ENCODE measurements around the gene KCTD2.
"Not testable (repeated sequence)": the region's sequence is repeated elsewhere in the genome, so short reads cannot be mapped to it uniquely, and the experiment has no call there.

The KCTD2 gene, protein sequence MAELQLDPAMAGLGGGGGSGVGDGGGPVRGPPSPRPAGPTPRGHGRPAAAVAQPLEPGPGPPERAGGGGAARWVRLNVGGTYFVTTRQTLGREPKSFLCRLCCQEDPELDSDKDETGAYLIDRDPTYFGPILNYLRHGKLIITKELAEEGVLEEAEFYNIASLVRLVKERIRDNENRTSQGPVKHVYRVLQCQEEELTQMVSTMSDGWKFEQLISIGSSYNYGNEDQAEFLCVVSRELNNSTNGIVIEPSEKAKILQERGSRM

DNA sequence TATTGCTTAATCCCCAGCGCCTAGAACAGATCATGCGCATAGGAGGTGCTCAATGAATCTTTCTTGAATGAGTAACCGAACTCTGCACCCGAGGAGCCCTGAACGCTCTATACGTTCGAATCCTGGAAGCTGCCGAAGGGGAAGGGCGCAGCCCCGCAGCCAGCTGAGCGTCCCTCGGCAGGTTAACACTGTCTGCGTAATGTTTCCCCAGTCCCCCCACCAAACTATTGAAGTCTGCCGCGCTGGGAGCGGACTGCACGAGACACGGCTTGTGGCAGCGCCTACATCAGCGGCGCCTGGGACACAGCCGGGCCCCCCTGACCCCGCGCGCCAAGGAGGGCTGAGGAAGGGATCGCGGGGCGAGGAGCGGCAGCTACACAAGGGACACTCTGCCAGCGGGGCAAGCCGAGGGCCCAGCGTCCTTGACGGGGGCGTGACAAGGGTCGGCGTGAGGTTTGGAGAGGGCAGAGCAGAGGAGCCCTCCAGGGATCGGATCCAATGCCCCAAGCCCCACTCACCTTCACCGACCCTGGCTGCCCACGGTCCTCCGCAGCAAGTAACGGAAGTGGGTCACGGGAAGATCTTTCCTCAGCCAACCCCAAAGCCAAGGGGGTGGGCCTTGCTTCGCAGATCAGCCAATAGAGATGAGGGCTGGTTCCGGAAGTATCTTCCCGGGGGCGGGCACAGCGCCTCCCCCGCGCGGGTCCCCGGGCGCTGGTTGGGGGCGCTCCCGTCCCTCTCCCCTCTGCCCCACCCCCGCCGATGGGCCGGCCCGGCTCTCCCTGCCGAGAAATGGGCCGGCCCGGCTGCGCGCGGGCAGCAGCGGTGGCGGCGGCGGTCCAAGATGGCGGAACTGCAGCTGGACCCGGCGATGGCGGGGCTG lies at the start of gene KCTD2, which contains the start of gene ATP5PD:
Gene KCTD2 (plus strand): TSS at position 819 of the 883 bp plus-strand sequence. CDS start 26 bp downstream, at position 845.
Gene ATP5PD (minus strand): TSS at position 563 of the 883 bp plus-strand sequence. CDS start 4,319 bp downstream, outside the sequence.
- Mint-ChIP-seq H3K27ac (peak within 1 kb of the TSS; percentile 95), H3K9me3 (no peaks in the 10 kb centered on the region), H3K27me3 (no peaks in the 10 kb centered on the region), H3K4me3 (peak within 1 kb of the TSS; percentile 99), H3K36me3 (peaks cover 8% of the 10 kb centered on the region), H3K4me1 (peaks cover 32% of the 10 kb centered on the region)
- ATAC-seq: peak; percentile 99

DNA sequence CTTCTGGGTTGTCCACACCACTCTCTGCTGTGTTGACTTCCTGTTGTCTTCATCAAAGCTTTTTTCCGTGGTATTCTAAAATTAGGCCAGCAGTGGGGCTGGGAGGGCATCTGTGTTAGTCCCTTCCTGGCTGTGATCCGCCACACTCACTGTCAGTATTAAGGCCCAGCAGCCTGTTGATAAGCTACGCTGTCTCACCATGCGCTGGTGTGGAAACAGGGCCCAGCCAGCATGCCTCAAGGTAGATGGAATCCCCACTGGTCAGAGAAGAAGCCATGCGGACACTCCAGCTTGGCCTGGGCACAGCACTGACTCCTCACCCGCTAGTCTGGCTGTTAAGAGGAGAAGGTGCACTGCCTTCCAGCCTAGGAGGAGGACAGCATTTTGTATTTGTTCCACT lies 48.2 kb upstream of the KCTD2 start:
- H3K27ac Mint-ChIP-seq: no peak overlapping the region

DNA sequence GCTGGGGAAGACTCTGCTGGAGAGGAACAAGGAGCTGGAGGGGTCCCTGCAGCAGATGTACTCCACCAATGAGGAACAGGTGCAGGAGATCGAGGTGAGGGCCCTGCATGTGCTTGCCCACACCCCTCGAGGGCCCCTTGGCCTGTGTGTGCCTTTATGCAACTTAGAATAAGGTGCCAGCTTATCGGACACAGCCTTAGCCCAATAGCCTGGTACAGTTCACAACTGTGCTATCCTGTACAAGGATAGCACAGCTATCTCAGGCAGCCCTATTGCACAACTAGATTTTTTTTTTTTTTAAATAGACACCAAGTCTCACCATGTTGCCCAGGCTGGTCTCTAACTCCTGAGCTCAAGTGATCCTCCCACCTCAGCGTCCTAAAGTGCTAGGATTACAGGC lies 47.5 kb upstream of the KCTD2 start:
- ATAC-seq: no peak
- Mint-ChIP-seq H3K27ac (no peak overlapping the region), H3K27me3 (peaks cover 29% of the 10 kb centered on the region), H3K4me1 (peaks cover 9% of the 10 kb centered on the region), H3K9me3 (no peaks in the 10 kb centered on the region), H3K4me3 (no peak overlapping the region), H3K36me3 (no peaks in the 10 kb centered on the region)

More for the DNA sequence above, 48.2 kb upstream of the KCTD2 start:
- no peak overlapping the region for H3K4me3 Mint-ChIP-seq
- peaks cover 23% of the 10 kb centered on the region for H3K27me3 Mint-ChIP-seq
- peaks cover 9% of the 10 kb centered on the region for H3K4me1 Mint-ChIP-seq
- H3K9me3 Mint-ChIP-seq: no peaks in the 10 kb centered on the region
- ATAC-seq: no peak
- no peaks in the 10 kb centered on the region for H3K36me3 Mint-ChIP-seq

DNA sequence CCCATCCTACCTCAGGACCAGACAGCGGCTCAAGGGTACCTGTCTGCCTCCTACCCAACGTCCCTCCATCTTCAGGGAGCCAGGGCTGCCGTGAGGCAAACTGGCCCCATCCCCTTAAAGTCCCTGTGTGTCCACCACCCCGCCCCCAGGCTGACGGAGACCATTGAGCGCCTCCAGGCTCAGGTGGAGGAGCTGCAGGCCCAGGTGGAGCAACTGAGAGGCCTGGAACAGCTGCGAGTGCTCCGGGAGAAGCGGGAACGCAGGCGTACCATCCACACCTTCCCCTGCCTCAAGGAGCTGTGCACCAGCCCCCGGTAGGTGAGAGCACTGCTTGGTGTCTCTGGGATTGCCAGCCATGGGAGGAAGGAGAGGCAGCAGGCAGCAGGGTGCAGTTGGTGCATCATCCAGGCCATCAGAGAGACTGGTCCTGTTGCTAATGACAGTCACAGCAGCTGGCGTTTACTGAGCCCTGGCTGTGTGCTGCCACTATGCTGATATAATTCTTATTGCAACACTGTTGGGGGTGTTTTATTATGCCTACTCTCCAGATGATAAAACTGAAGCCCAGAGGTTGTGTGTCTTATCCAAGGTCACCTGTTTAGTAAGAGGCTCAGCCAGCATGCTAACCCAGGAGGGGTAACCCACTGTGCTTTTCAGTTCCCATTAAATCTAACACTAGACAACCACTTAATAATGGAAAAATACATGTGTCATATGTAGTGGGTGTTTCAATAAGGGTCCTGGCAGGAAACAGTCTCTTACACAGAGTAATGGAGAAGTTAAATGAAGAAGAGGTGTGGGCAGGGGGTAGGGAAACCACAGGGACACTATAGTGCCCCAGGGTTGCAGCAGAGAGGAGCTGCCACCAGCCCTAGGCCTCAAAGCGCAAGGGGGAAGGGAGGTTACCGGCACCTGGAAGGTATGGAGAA lies 44.8 kb upstream of the KCTD2 start:
- peaks cover 9% of the 10 kb centered on the region for H3K4me1 Mint-ChIP-seq
- H3K4me3 Mint-ChIP-seq: no peak overlapping the region
- no peaks in the 10 kb centered on the region for H3K36me3 Mint-ChIP-seq
- no peaks in the 10 kb centered on the region for H3K9me3 Mint-ChIP-seq
- H3K27ac Mint-ChIP-seq: peak overlapping the region; percentile 58
- peak; percentile 81 for ATAC-seq
- peaks cover 44% of the 10 kb centered on the region for H3K27me3 Mint-ChIP-seq

DNA sequence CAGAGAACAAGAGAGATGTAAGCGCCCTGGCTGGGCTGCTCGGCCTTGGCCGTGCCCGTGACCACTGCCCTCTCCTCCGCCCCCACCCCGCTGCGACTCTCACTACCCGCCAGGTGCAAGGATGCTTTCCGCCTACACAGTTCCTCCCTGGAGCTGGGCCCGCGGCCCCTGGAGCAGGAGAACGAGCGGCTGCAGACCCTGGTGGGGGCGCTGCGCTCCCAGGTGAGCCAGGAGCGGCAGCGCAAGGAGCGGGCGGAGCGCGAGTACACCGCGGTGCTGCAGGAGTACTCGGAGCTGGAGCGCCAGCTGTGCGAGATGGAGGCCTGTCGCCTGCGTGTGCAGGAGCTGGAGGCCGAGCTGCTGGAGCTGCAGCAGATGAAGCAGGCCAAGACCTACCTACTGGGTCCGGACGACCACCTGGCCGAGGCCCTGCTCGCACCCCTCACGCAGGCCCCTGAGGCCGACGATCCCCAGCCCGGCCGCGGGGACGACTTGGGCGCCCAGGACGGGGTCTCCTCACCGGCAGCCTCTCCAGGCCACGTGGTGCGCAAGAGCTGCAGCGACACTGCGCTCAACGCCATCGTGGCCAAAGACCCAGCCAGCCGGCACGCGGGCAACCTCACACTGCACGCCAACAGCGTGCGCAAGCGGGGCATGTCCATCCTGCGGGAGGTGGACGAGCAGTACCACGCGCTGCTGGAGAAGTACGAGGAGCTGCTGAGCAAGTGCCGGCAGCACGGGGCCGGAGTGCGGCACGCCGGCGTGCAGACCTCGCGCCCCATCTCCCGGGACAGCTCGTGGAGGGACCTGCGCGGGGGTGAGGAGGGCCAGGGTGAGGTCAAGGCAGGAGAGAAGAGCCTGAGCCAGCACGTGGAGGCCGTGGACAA lies 43.7 kb upstream of the KCTD2 start:
- H3K27ac Mint-ChIP-seq: peak overlapping the region; percentile 58
- no peaks in the 10 kb centered on the region for H3K9me3 Mint-ChIP-seq
- H3K4me1 Mint-ChIP-seq: peaks cover 9% of the 10 kb centered on the region
- peaks cover 44% of the 10 kb centered on the region for H3K27me3 Mint-ChIP-seq
- no peak overlapping the region for H3K4me3 Mint-ChIP-seq
- ATAC-seq: no peak
- no peaks in the 10 kb centered on the region for H3K36me3 Mint-ChIP-seq

DNA sequence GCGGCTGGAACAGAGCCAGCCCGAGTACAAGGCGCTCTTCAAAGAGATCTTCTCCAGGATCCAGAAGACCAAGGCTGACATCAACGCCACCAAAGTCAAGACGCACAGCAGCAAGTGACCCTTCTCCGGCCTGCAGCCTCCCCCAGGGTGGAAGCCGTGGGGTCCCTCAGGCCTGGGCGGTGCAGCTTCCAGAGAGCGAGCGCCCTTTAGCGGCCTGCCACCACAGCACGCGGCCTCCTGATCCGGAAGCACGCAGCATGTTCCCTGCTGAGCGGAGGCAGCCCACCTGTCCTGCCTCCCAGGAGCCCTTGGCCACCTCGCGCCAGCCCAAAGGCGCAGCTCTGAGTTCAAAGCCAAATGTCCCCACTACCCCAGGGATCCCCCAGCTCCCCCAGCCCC lies 43.1 kb upstream of the KCTD2 start:
- no peak for ATAC-seq
- Mint-ChIP-seq H3K27me3 (peaks cover 44% of the 10 kb centered on the region), H3K4me3 (no peak overlapping the region), H3K27ac (no peak overlapping the region), H3K4me1 (peaks cover 9% of the 10 kb centered on the region), H3K9me3 (no peaks in the 10 kb centered on the region), H3K36me3 (no peaks in the 10 kb centered on the region)

DNA sequence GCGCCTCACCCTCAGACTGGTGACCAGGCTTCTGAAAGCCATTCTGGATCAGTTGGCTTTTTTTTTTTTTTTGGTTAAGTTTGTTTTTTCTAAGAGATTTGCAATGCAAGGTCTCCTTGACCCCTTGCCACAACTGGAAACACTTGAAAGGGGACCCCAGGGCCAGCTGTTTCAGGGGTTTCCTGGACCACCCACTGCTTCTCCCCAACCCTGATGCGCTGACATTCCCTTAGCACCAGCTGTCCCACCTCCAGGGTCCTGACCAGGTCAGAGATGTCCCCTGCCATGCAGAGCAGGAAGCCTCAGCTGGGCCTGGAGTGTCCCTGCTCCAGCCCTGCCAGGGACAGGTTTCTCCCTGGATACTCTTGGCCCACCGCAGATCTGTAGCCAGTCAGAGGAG lies 42.7 kb upstream of the KCTD2 start:
- Mint-ChIP-seq H3K4me1 (peaks cover 9% of the 10 kb centered on the region), H3K36me3 (no peaks in the 10 kb centered on the region), H3K4me3 (no peak overlapping the region), H3K9me3 (no peaks in the 10 kb centered on the region), H3K27ac (no peak overlapping the region), H3K27me3 (peaks cover 44% of the 10 kb centered on the region)
- ATAC-seq: no peak

DNA sequence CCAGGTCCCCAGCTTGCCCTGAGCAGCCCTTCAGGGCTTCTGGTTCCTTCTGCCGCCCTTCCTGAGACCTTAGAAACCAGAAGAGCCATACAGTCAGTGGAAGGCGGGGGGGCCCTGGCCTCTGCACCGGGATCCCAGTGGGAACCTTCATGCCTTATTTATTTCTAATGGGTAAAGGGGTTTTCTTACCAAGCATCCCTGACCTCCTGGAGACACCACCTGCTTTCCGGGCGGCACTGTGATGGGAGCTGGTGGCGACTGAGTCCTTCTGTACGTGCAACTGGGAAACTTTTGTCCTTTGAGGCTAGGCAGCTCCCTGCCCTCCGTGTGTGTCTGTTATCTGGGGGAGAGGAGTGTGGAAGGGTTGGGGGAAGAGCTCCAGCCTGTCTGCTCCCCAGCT lies 41.7 kb upstream of the KCTD2 start:
- Mint-ChIP-seq H3K4me1 (peaks cover 9% of the 10 kb centered on the region), H3K27me3 (peaks cover 44% of the 10 kb centered on the region), H3K9me3 (no peaks in the 10 kb centered on the region), H3K27ac (no peak overlapping the region), H3K4me3 (no peak overlapping the region), H3K36me3 (no peaks in the 10 kb centered on the region)
- no peak for ATAC-seq

DNA sequence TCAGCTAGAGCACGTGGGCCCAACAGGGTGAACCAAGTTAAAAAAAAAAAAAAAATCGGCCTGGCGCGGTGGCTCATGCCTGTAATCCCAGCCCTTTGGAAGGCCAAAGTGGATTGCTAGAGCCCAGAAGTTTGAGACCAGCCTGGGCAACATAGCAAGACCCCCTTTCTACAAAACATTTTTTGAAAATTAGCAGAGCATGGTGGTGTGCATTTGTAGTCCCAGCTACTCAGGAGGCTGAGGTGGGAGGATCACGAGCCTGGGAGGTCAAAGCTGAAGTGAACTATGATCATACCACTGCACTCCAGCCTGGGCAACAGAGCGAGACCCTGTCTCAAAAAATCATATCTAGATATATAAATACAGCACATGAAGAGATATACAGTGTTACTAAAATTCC lies 40.9 kb upstream of the KCTD2 start:
- H3K36me3 Mint-ChIP-seq, ATAC-seq, H3K27ac Mint-ChIP-seq, H3K4me1 Mint-ChIP-seq, H3K9me3 Mint-ChIP-seq, H3K4me3 Mint-ChIP-seq: not testable (repeated sequence)
- peaks cover 39% of the 10 kb centered on the region for H3K27me3 Mint-ChIP-seq

DNA sequence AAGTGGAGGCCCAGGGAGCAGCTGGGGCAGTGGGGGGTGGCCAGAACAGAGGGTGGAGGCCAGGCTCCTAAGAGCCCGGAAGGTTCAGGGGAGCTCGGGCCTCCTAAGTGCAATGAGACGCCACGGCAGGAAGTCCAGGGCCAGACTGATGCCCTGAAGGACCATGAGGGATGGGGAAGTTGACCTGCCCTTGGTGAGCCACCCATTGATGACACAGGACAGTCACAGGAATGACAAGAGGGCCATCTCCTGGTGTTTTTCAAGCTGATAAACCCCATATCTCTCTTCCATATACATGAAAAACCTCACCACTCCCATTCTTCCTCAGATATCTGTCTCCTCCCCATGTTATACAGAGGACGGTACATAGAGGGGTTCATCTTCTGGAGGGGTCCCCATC lies 40.4 kb upstream of the KCTD2 start:
- H3K9me3 Mint-ChIP-seq: no peaks in the 10 kb centered on the region
- H3K27ac Mint-ChIP-seq: no peak overlapping the region
- peaks cover 9% of the 10 kb centered on the region for H3K4me1 Mint-ChIP-seq
- ATAC-seq: no peak
- H3K36me3 Mint-ChIP-seq: no peaks in the 10 kb centered on the region
- H3K4me3 Mint-ChIP-seq: no peak overlapping the region
- peaks cover 36% of the 10 kb centered on the region for H3K27me3 Mint-ChIP-seq

DNA sequence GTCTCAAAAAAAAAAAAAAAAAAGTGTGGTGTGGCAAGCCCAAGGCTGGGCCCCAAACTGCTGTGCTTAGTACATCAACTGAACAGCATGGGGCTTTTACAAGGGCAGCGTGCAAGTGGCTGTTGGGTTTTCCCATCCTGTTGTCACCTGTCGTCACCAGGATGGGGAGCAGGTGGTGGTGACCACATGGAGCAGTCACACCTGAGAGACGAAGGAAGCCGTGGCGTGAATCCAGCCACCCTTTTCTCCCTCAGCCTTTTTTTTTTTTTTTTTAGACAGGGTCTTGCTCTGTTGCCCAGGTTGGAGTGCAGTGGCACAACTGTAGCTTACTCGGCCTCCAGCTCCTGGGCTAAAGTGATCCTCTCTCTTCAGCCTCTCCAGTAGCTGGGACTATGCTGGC lies 38.7 kb upstream of the KCTD2 start:
- peaks cover 21% of the 10 kb centered on the region for H3K27me3 Mint-ChIP-seq
- peaks cover 11% of the 10 kb centered on the region for H3K4me1 Mint-ChIP-seq
- no peaks in the 10 kb centered on the region for H3K9me3 Mint-ChIP-seq
- no peak overlapping the region for H3K4me3 Mint-ChIP-seq
- H3K36me3 Mint-ChIP-seq: no peaks in the 10 kb centered on the region
- ATAC-seq: no peak
- no peak overlapping the region for H3K27ac Mint-ChIP-seq

DNA sequence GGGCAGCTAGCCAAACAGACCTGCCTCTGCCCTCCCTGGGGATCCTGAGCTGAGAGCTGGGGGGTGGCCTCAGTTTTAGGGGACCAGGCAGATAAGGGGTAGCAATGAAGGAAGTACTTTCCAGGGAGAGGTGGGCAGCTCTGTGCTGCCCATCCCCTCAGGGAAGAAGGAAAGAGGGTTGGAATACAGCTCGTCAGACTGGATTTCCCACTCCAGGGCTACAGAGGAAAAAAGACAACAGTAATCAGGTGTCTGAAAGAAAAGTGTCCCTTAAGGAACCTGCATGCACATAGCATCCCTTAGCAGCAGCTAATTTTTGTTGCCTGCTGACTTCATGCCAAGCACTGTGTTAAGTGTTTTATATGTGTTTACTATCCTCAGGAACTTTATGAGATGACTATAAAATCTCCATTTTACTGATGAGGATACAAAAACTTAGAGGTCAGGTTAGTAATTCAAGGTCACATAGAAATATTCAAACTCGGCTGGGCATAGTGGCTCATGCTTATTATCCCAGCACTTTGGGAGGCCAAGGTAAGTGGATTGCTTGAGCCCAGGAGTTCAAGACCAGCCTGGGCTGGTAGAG lies 37.8 kb upstream of the KCTD2 start:
- no peak overlapping the region for H3K4me3 Mint-ChIP-seq
- no peak for ATAC-seq
- peaks cover 18% of the 10 kb centered on the region for H3K27me3 Mint-ChIP-seq
- H3K27ac Mint-ChIP-seq: no peak overlapping the region
- H3K4me1 Mint-ChIP-seq: peaks cover 19% of the 10 kb centered on the region
- H3K9me3 Mint-ChIP-seq: no peaks in the 10 kb centered on the region
- peaks cover 5% of the 10 kb centered on the region for H3K36me3 Mint-ChIP-seq

DNA sequence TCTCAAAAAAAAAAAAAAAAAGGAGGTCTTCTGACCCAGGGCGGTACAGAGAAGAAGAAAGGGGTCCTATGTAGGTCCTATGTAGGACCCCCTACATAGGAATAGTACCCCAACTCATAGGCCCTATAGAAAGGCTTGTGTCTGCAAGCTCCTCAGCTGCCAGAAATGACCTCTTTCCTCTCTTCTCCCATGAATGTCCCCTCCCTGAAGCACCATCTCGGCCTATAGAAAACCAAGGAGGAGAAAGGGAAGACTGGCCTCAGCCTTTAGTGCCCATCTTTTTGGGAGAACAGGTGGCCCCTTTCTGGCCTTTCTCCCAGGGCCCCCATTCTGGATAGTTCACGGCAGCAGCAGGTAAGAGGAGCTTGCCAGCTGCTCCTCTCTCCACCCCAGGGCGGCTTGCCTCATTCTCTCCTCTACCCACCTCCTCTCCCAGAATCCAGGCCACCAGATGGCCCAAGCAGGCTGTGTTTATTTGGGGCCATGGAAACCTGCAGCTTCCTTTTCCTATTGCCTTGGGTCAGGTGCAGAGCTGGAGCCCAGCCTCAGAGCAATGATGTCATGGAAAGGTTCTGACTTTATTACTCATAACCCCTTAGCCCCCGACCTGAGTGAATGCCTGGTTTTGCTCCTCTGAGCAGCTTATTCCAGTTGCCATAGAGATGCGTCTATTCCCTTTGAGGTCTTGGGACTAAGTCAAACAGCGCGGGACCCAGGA lies 36.2 kb upstream of the KCTD2 start:
- Mint-ChIP-seq H3K27me3 (peaks cover 9% of the 10 kb centered on the region), H3K4me3 (no peak overlapping the region), H3K4me1 (peaks cover 28% of the 10 kb centered on the region), H3K36me3 (peaks cover 16% of the 10 kb centered on the region), H3K27ac (no peak overlapping the region), H3K9me3 (no peaks in the 10 kb centered on the region)
- ATAC-seq: no peak
